GM21619 (cell line): Measurements from ENCODE around the gene FOXI3.
"Not testable (repeated sequence)": the region's sequence is repeated elsewhere in the genome, so short reads cannot be mapped to it uniquely, and the experiment has no call there.

Experiments used
- ATAC-seq: cut with Tn5 transposase; IDR thresholded peaks from one replicate; pipeline ENCODE4 v1.9.1; 2021; ENCODE audit not compliant: unreplicated experiment

Gene FOXI3

DNA sequence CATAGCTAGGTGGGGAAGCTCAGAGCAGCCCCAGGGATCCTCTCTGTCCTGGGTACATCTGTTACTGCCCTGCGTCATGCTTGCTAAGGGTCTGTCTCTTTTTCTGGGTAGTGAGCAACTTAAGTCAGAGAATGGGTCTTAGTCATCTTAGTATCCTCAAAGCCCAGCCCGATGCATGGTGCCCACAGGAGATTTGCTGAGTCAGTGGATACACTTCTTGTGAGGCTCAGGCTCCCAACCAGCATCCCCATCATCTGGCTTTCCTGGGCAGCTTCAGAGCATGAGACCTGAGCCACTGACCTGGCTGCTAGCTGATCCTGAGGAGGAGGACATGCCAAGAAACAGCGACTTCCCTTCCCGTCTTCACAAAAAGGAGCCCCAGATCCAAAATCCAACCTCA, 10.0 kb downstream of the FOXI3 start:
- no peak for ATAC-seq

DNA sequence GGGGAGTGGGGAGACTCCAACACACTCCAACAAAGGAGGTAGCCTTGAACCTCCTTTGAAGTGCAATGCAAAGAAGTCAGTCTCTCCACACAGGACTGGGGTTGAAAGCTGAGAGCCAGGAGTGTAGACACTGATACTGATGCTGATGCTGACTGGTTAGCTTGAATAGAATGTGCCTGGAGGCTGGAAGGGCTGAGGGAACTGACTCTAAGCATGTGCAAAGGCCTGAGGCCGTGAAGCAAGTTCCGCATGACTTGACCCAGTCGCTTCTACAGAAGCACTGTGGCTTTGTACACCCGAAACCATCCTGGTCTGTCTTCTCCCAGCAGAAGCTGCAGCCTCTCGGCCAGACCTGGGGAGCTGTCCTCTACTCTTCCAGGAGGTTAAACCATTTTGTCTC, 10.4 kb downstream of the FOXI3 start:
- no peak for ATAC-seq

DNA sequence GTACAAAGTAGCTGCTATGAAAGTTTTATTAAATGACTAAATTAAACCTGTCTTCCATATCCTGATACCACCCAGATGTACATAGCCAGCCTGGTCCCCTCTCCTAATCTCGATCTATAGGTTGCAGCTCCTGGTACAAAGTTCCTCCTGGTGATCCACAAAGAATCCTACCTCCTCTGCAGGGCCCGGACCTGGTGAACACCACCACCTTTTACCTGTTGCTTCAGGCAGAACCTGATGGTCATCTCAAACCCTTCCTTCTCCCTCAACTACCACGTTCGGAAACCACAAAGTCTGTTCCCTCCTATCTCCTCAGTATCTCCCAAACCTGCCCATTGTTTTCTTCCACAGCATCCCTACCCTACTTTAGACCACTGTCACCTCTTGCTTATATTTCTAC, 15.5 kb downstream of the FOXI3 start:
- no peak for ATAC-seq

DNA sequence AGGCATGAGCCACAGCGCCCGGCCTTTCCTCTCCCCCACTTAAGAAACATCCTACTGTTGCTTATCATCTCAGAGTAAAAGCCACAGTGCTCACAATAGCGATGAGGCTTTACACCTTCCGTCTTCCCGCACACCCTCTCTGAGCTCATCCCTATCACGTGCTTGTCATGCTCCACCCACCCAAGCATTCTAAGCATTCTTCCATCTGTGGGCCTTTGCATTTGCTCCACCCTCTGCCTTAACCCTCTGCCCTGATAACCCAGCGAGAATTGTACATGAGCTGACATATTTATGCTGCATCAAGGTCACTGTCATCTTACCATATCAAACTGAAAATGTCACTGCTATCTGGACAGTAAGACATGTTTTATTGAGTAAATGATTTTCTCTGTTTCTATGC, 22.6 kb downstream of the FOXI3 start:
- ATAC-seq = no peak

DNA sequence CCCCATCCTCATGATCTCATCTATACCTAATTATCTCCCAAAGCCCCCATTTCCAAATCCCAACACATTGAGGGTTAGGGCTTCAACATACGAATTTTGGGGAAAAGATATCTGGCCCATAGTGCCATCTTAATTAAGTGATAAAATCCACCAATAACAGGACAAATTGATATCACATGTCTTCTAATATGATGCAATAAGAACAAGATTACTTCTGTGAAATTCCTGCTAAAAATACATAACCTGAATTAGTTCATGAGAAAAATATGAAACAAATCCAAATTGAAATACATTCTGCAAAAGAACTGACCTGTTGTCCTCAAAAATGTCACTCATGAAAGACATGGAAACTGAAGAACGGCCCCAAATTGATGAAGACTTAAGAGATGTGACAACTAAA, 28.8 kb downstream of the FOXI3 start:
- ATAC-seq = no peak

DNA sequence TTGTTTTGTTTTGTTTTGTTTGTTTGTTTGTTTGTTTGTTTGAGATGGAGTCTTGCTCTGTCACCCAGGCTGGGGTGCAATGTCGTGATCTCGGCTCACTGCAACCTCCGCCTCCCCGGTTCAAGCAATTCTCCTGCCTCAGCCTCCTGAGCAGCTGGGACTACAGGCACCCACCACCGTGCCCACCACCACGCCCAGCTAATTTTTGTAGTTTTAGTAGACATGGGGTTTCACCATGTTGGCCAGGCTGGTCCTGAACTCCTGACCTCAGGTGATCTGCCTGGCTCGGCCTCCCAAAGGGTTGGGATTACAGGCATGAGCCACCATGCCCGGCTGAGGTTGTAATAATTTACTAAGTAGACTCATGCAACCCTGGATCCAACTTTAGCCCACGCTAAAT, 33.4 kb downstream of the FOXI3 start:
- ATAC-seq = not testable (repeated sequence)

DNA sequence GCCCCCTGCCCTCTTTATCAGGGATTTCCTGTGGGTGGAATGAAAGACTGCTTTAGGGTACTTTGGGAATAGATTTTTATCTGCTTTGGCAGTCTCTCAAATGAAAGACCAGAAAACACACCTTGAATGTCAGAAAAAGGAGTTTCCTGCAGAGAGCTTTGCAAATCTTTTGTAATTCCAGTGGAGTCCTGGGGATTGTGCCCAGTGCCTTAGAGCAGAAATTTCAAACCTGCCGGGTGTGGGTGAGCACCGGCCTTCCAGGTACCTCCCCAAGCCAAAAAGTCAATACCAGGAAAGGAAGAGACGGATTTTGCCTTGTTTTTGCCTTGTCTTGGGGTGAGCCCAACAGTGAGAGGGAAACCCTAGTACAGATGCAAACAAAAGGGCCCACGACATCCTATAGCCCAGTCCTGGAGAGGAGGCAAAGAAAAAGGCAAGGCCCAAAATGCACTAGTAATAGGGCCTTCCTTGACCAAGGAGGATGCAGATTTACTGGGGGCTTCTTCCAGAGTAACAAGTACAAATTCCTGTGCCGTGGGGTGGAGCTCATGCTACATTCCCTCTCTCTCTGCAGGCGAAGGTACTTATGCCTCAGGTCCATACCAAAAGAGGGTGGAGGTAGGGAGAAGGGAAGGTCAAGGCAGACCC, 36.4 kb downstream of the FOXI3 start:
- no peak for ATAC-seq

DNA sequence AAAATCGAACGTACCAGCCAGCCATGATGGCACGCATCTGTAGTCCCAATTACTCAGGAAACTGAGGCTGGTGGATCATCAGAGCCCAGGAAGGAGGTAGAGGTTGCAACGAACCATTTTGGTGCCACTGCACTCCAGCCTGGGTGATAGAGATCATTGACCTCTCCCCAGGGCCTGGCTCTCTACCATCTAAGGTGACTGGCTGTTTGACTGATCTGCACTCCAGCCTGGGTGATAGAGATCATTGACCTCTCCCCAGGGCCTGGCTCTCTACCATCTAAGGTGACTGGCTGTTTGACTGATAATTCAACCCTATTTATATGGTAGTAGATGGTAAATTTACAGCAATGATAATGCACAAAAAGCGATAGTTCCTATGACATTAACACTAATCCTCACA, 43.6 kb downstream of the FOXI3 start:
- not testable (repeated sequence) for ATAC-seq

DNA sequence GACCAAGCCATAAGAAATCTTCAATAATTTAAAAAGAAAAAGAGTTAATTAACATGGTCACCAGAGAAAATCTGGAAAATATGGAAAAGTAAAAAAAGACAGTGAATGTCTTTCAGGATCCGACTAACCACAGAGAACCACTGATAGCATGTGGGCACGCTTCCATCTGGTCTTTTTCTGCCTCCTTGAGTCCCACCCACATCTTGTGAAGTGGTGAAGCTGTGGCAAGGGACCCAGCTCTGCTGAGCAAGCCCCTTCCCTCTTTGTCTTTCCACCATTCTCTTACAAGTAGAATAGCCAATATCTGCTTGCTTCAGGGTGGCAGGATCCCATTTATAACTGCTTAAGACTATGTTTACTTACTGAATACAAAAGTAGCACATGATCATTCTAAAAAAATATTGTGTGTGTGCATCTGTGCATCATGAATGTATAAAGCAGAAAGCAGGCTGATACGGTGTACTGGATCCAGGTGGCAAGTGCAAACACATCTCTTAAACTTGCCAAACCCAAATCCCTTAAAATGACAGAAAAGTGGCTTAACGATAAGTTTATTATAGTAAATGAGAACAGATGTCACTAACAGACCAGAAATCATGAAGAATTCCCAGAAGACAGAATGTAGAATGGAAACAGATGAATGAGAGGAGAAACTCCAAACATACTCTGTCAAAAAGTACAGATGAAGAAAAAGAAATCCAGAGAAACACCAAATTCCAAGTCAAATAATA, 52.3 kb downstream of the FOXI3 start:
- ATAC-seq = no peak

DNA sequence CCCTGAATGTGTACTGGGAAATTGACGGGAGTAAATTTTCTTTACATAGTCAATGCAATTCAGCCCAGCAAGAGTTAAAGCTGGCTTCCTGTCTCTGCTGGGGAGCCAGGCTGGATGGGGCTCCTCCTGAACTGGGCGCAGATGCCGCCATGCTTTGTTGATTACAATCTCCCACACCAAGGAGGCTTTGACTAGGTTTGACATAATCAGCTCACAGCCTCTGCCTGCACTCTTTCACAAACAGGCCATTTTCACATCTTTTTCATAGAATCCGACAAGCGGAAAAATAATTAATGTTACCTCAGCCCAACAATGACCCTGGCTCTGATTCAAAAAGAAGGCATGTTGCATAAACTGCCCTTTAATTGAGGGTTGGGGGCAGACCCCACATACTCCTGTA, 54.3 kb downstream of the FOXI3 start:
- no peak for ATAC-seq
